GM06990 (cell line): ENCODE data around the gene FRZB.

Experiments
- DNase-seq: peaks from one replicate; pipeline ENCODE4 v3.0.0-alpha.2; 2011; ENCODE audit not compliant: insufficient read length; ENCODE audit errors: extremely low read depth
- H3K27me3 ChIP-seq: replicated peaks from 2 replicates; pipeline ENCODE4 v1.6.0; 2011; ENCODE audit warnings: low read length; ENCODE audit not compliant: control insufficient read depth, insufficient read depth
- H3K36me3 ChIP-seq: 2 replicates; pipeline ENCODE4 v1.5.1; 2011; ENCODE audit warnings: low read length; ENCODE audit not compliant: control insufficient read depth, insufficient read depth
- H3K4me3 ChIP-seq: replicated peaks from 2 replicates; pipeline ENCODE4 v1.5.1; 2011; ENCODE audit warnings: low read depth, mild to moderate bottlenecking, control low read depth, low read length
- TF ChIP-seq, protein P1 (sequence below): IDR thresholded peaks from 2 replicates; pipeline ENCODE4 v1.5.1; 2011; ENCODE audit warnings: low read length, control low read depth, mild to moderate bottlenecking, inconsistent platforms; ENCODE audit not compliant: insufficient read depth, poor library complexity, severe bottlenecking

The FRZB gene

GRCh38 chr2:182852090-182852489 is 14.3 kb downstream of the FRZB start:
- H3K27me3 ChIP-seq, result no peaks in the 10 kb centered on the region
- no peak for DNase-seq
- no peak overlapping the region for H3K4me3 ChIP-seq
- H3K36me3 ChIP-seq, result no peaks in the 10 kb centered on the region
- TF ChIP-seq, protein P1, sequence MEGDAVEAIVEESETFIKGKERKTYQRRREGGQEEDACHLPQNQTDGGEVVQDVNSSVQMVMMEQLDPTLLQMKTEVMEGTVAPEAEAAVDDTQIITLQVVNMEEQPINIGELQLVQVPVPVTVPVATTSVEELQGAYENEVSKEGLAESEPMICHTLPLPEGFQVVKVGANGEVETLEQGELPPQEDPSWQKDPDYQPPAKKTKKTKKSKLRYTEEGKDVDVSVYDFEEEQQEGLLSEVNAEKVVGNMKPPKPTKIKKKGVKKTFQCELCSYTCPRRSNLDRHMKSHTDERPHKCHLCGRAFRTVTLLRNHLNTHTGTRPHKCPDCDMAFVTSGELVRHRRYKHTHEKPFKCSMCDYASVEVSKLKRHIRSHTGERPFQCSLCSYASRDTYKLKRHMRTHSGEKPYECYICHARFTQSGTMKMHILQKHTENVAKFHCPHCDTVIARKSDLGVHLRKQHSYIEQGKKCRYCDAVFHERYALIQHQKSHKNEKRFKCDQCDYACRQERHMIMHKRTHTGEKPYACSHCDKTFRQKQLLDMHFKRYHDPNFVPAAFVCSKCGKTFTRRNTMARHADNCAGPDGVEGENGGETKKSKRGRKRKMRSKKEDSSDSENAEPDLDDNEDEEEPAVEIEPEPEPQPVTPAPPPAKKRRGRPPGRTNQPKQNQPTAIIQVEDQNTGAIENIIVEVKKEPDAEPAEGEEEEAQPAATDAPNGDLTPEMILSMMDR, result no peak

- Histone ChIP-seq H3K27me3 (no peaks in the 10 kb centered on the region), H3K4me3 (no peak overlapping the region), H3K36me3 (no peaks in the 10 kb centered on the region)
- TF ChIP-seq, protein P1, result no peak
- no peak for DNase-seq
Measured at GRCh38 chr2:182845794-182846417, 20.5 kb downstream of the FRZB start.

GRCh38 chr2:182836451-182836850 is 30.0 kb downstream of the FRZB start:
- Histone ChIP-seq H3K27me3 (no peaks in the 10 kb centered on the region; the same call in none of the 2 replicates), H3K4me3 (no peak overlapping the region), H3K36me3 (no peaks in the 10 kb centered on the region)
- no peak for DNase-seq
- TF ChIP-seq, protein P1, result no peak

- TF ChIP-seq, protein P1, result no peak
- Histone ChIP-seq H3K4me3 (no peak overlapping the region), H3K27me3 (no peaks in the 10 kb centered on the region; the same call in 1 of the 2 replicates), H3K36me3 (no peaks in the 10 kb centered on the region)
- no peak for DNase-seq
Measured at GRCh38 chr2:182834293-182834692, 32.1 kb downstream of the FRZB start.

- H3K27me3 ChIP-seq, result no peaks in the 10 kb centered on the region; the same call in 1 of the 2 replicates
- DNase-seq, result no peak
- H3K36me3 ChIP-seq, result no peaks in the 10 kb centered on the region
- no peak overlapping the region for H3K4me3 ChIP-seq
- TF ChIP-seq, protein P1, result no peak
Measured at GRCh38 chr2:182833084-182833854, 33.2 kb downstream of the FRZB start.

GRCh38 chr2:182831921-182832320 is 34.5 kb downstream of the FRZB start:
- Histone ChIP-seq H3K27me3 (no peaks in the 10 kb centered on the region; the same call in 1 of the 2 replicates), H3K36me3 (no peaks in the 10 kb centered on the region), H3K4me3 (no peak overlapping the region)
- DNase-seq, result no peak
- TF ChIP-seq, protein P1, result no peak
